CD4-positive, alpha-beta memory T cell (primary cell): Measurements from ENCODE around the gene ATP5PB. TPM values are rescaled to one million over a fixed set of nuclear protein-coding genes. Genes with fewer than 3 reads are reported as not detected.

Experiments used
- CTCF ChIA-PET: fragments of 350-600 bp; sonication (Branson Sonifier 250); formaldehyde crosslinking; loops from one replicate; lab custom pipeline; 2021; ENCODE audit warnings: inconsistent platforms; ENCODE audit not compliant: partially characterized antibody; lab: Charles Lee
- POLR2A ChIA-PET: fragments of 350-600 bp; sonication (Branson Sonifier 250); formaldehyde crosslinking; loops from one replicate; lab custom pipeline; 2021; ENCODE audit not compliant: partially characterized antibody; lab: Charles Lee
- DNase-seq, 5 donors: peaks; one replicate each; pipeline versions ENCODE4 v3.0.0 to v3.0.0-alpha.2; 2020 to 2022; ENCODE audit warnings: mixed read lengths in 1 of 5
- H3K27ac ChIP-seq: one replicate; pipeline ENCODE4 v1.7.0; 2013; ENCODE audit warnings: low read depth, low read length
- H3K27me3 ChIP-seq: 2 replicates; pipeline ENCODE4 v1.7.0; 2013; ENCODE audit warnings: mild to moderate bottlenecking, low read length, moderate library complexity; ENCODE audit not compliant: insufficient read depth
- H3K36me3 ChIP-seq: 2 replicates; pipeline ENCODE4 v1.7.0; 2013; ENCODE audit warnings: mild to moderate bottlenecking, low read length, moderate library complexity; ENCODE audit not compliant: insufficient read depth
- H3K4me1 ChIP-seq: 2 replicates; pipeline ENCODE4 v1.7.0; 2013; ENCODE audit warnings: mild to moderate bottlenecking, low read length, moderate library complexity; ENCODE audit not compliant: insufficient read depth
- H3K4me3 ChIP-seq, 2 donors: one replicate each; pipeline ENCODE4 v1.7.0; 2013; ENCODE audit warnings: low read length in 2 of 2, mild to moderate bottlenecking in 1 of 2
- H3K9me3 ChIP-seq, 2 donors: one replicate each; pipeline ENCODE4 v1.7.0; 2013; ENCODE audit warnings: low read length in 2 of 2, control low read depth in 1 of 2; ENCODE audit not compliant: control insufficient read depth in 1 of 2
- H3K27ac Mint-ChIP-seq, 7 donors: one replicate each; pipeline ENCODE4 v1.8.0; 2020 to 2021; ENCODE audit warnings: mixed read lengths in 7 of 7, mild to moderate bottlenecking in 6 of 7, inconsistent platforms in 3 of 7, moderate library complexity in 3 of 7
- H3K27me3 Mint-ChIP-seq, 2 donors: one replicate each; pipeline ENCODE4 v1.8.0; 2020 to 2021; ENCODE audit warnings: mixed read lengths in 2 of 2
- H3K36me3 Mint-ChIP-seq, 2 donors: one replicate each; pipeline ENCODE4 v1.8.0; 2020 to 2021; ENCODE audit warnings: mixed read lengths in 2 of 2, inconsistent platforms in 1 of 2, mild to moderate bottlenecking in 1 of 2
- H3K4me1 Mint-ChIP-seq, 4 donors: one replicate each; pipeline ENCODE4 v1.8.0; 2020 to 2021; ENCODE audit warnings: mixed read lengths in 4 of 4, mild to moderate bottlenecking in 1 of 4
- H3K4me3 Mint-ChIP-seq, 8 donors: one replicate each; pipeline ENCODE4 v1.8.0; 2020 to 2021; ENCODE audit warnings: mixed read lengths in 8 of 8, mild to moderate bottlenecking in 7 of 8, moderate library complexity in 6 of 8, inconsistent platforms in 3 of 8
- H3K9me3 Mint-ChIP-seq, 8 donors: one replicate each; pipeline ENCODE4 v1.8.0; 2020 to 2021; ENCODE audit warnings: mixed read lengths in 8 of 8, mild to moderate bottlenecking in 5 of 8, inconsistent platforms in 3 of 8, moderate library complexity in 1 of 8
- intact Hi-C: fragments of 100-400 bp; cut with micrococcal nuclease; formaldehyde crosslinking; loops from one replicate; pipeline ENCODE4 v1.15.1; 2023
- polyA plus RNA-seq, 2 donors: library from polyadenylated mRNA; unstranded; fragments of 300-500 nt; fragmentation: Illumina TruSeq; gene quantifications; one replicate each; pipeline ENCODE4 v1.2.3, GENCODE V29; 2021
- total RNA-seq, 2 experiments: library from RNA; stranded (reverse); gene quantifications; one replicate each; pipeline ENCODE4 v1.2.3, GENCODE V29; 2021

The ATP5PB gene
- total and polyA plus RNA-seq, 4 experiments from 2014 or later: 103 to 655 (median 299) TPM

DNA sequence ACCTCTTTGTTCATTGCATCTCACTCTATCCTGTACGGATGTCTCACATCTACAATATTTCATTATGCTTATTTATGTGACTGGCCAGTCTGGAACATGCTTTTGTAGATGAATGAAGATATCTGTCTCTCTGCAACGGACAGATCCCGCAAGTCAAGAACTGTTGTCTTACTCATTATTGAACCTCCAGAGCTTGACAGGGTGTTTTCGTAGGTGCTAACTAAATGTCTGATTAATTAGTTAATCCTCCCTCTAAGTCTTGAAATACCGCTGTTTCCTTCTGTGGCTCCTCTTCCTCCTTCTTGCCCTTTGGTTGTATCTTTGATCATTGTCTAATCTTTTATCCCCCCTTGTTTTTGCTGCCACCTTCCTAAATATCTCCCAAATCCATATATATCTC, 21.3 kb downstream of the ATP5PB start:
- Mint-ChIP-seq H3K9me3 (peaks cover 0 to 2% (median 0%) of the 10 kb centered on the region in 8 donors), H3K27me3 (no peaks in the 10 kb centered on the region), H3K36me3 (peaks cover 6 to 7% of the 10 kb centered on the region in 2 donors), H3K27ac (no peak overlapping the region), H3K4me1 (peaks cover 14 to 25% (median 21%) of the 10 kb centered on the region in 4 donors), H3K4me3 (no peak overlapping the region)
- CTCF ChIA-PET: interaction anchor here (2.9 to 10.6 kb wide), 2 partner anchors 10 to 38 kb away, joined by 15 to 116 read pairs; no protein-coding TSS in a partner anchor
- DNase-seq: peak in 1 of 5 donors; percentile 48
- no peaks in the 10 kb centered on the region for H3K36me3 ChIP-seq
- peaks cover 76% of the 10 kb centered on the region for H3K4me1 ChIP-seq
- H3K27me3 ChIP-seq: no peaks in the 10 kb centered on the region
- no peaks in the 10 kb centered on the region for H3K9me3 ChIP-seq
- POLR2A ChIA-PET: interaction anchor here (0.6 to 9.9 kb wide), 14 partner anchors 9 to 1132 kb away, joined by 3 to 170 read pairs (median 6); partner anchors contain the start of genes ADORA3, ATP5PB, TMIGD3 and WDR77
- peak overlapping the region; percentile 68 for H3K27ac ChIP-seq
- intact Hi-C loops: loop anchor here (1.0 to 2.0 kb wide), 3 partner anchors 36 to 284 kb away; partner anchors contain the start of gene DDX20
- H3K4me3 ChIP-seq: peak overlapping the region; percentile 9 to 39

DNA sequence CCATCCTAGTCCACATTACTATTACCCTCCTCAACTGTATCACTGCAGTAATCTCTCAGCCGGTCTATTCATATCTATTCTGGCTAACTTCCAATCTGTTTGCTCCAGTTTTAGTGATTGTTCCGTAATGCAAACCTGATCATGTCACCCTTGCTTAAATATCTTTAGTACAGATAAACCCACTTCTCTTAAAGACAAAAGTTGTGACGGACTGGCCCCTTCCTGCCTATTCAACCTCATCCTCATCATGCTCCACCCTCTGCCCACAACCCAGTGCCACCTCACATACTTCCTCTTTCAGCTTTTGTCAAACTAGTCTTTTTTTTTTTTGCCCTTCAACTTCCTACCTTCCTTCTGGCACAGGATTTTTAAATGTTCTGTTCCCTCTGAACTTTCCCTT, 21.7 kb downstream of the ATP5PB start:
- peak overlapping the region; percentile 68 for H3K27ac ChIP-seq
- intact Hi-C loops: loop anchor here (1.0 to 2.0 kb wide), 3 partner anchors 22 to 284 kb away; partner anchors contain the start of genes ATP5PB, DDX20 and WDR77
- Mint-ChIP-seq H3K4me3 (no peak overlapping the region), H3K36me3 (peaks cover 7 to 8% of the 10 kb centered on the region in 2 donors), H3K27ac (no peak overlapping the region), H3K27me3 (no peaks in the 10 kb centered on the region), H3K4me1 (peaks cover 18 to 29% (median 25%) of the 10 kb centered on the region in 4 donors), H3K9me3 (peaks cover 0 to 2% (median 0%) of the 10 kb centered on the region in 8 donors)
- no peaks in the 10 kb centered on the region for H3K27me3 ChIP-seq
- H3K36me3 ChIP-seq: no peaks in the 10 kb centered on the region
- peak; percentile 84 to 95 (median 91) for DNase-seq
- no peaks in the 10 kb centered on the region for H3K9me3 ChIP-seq
- H3K4me3 ChIP-seq: peak overlapping the region; percentile 9 to 39
- peaks cover 80% of the 10 kb centered on the region for H3K4me1 ChIP-seq
- ChIA-PET CTCF (interaction anchor here (0.8 to 10.6 kb wide), 4 partner anchors 10 to 199 kb away, joined by 3 to 116 read pairs (median 16); partner anchors contain the start of genes ATP5PB and WDR77), POLR2A (interaction anchor here (0.5 to 9.9 kb wide), 20 partner anchors 9 to 1133 kb away, joined by 3 to 170 read pairs (median 6); partner anchors contain the start of genes ADORA3, ATP5PB, TMIGD3 and WDR77)

DNA sequence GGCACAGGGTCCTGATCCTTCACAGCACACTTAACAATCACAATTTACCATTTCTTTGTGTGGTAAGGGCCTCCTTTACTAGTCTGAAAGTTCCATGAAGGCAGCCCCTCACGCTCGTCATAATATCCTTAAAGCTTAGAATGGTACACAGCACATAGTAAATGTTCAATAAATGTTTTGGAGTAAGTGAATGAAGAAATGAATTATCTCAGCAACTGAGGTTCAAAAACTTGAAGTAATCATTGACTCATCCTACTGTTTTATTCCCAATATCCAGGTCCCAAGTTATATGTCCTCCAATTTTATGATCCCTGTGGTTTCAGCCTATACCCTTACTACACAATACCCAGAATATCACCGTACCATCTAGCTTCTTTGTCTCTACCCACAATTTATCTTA, 22.3 kb downstream of the ATP5PB start:
- Mint-ChIP-seq H3K9me3 (peaks cover 0 to 2% (median 0%) of the 10 kb centered on the region in 8 donors), H3K4me3 (no peak overlapping the region), H3K4me1 (peaks cover 21 to 33% (median 29%) of the 10 kb centered on the region in 4 donors), H3K27me3 (no peaks in the 10 kb centered on the region), H3K36me3 (peaks cover 7 to 8% of the 10 kb centered on the region in 2 donors), H3K27ac (no peak overlapping the region)
- Histone ChIP-seq H3K9me3 (no peaks in the 10 kb centered on the region), H3K36me3 (no peaks in the 10 kb centered on the region), H3K4me3 (peak overlapping the region in 1 of 2 donors; percentile 16), H3K27me3 (no peaks in the 10 kb centered on the region), H3K27ac (peak overlapping the region; percentile 68), H3K4me1 (peaks cover 85% of the 10 kb centered on the region)
- CTCF ChIA-PET: interaction anchor here (0.8 to 10.6 kb wide), 4 partner anchors 10 to 198 kb away, joined by 3 to 116 read pairs (median 16); partner anchors contain the start of genes ATP5PB and WDR77
- DNase-seq: no peak
- POLR2A ChIA-PET: interaction anchor here (0.5 to 9.9 kb wide), 18 partner anchors 10 to 1133 kb away, joined by 3 to 170 read pairs (median 6); partner anchors contain the start of genes ADORA3, ATP5PB, TMIGD3 and WDR77
- intact Hi-C loops: loop anchor here (1.0 to 2.0 kb wide), 3 partner anchors 22 to 283 kb away; partner anchors contain the start of genes ATP5PB, DDX20 and WDR77

DNA sequence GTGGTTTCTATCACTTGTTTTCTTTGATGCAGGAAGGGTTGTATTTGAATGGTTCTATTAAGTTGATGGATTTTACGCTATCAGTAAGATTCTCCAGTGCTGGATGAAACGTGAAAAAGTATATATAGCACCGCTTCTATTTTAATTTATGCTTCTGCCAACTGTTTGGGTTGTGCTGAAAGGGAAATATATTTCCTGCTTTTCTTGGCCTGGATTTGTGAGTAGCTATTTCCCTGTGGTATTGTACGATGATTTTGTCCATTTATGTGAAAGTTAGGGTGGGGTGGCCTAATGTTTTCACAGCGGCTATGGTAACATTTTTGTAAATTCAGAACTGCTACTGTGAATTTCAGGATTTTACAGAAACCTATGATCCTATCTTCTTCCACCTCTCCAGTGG, 24.8 kb downstream of the ATP5PB start:
- H3K4me3 ChIP-seq: peak overlapping the region; percentile 50 to 53
- peaks cover 40 to 56% (median 49%) of the 10 kb centered on the region in 4 donors for H3K4me1 Mint-ChIP-seq
- CTCF ChIA-PET: interaction anchor here (0.9 to 10.6 kb wide), 4 partner anchors 9 to 34 kb away, joined by 3 to 116 read pairs (median 10); partner anchors contain the start of genes ATP5PB and WDR77

DNA sequence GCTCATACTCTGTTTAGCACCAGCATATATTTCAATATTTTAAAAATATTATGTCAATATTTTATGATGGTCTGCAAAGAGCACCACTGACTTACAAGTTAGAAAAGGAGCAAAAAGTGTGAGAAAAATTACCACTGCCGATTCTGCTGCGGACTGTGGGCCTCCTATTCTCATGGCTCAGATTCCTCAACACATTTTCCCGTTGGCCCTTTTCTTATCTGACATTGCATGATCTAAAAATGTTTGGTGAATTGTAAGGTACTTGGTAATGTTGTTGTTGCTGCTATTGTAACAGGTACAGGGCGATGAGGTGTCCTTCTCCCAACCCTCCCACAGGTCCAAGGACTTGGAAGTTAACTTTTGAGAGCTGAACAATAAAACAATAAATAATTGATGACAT, 25.3 kb downstream of the ATP5PB start:
- peak overlapping the region; percentile 85 to 97 (median 95) for H3K27ac Mint-ChIP-seq
- DNase-seq: no peak
- CTCF ChIA-PET: interaction anchor here (0.9 to 10.6 kb wide), 4 partner anchors 9 to 34 kb away, joined by 3 to 116 read pairs (median 10); partner anchors contain the start of genes ATP5PB and WDR77
- H3K27ac ChIP-seq: peak overlapping the region; percentile 55
- POLR2A ChIA-PET: interaction anchor here (1.0 to 9.9 kb wide), 5 partner anchors 24 to 280 kb away, joined by 4 to 170 read pairs (median 18); partner anchors contain the start of genes ADORA3, ATP5PB, TMIGD3 and WDR77
- H3K4me3 ChIP-seq: peak overlapping the region; percentile 50 to 53
- H3K27me3 ChIP-seq: no peaks in the 10 kb centered on the region
- peaks cover 98% of the 10 kb centered on the region for H3K4me1 ChIP-seq
- H3K4me1 Mint-ChIP-seq: peaks cover 40 to 56% (median 49%) of the 10 kb centered on the region in 4 donors
- no peaks in the 10 kb centered on the region for H3K36me3 ChIP-seq
- H3K36me3 Mint-ChIP-seq: peaks cover 18 to 20% of the 10 kb centered on the region in 2 donors
- H3K27me3 Mint-ChIP-seq: no peaks in the 10 kb centered on the region
- intact Hi-C loops: no loop called here
- peak overlapping the region; percentile 74 to 96 (median 90) for H3K4me3 Mint-ChIP-seq
- peaks cover 0 to 4% (median 0%) of the 10 kb centered on the region in 8 donors for H3K9me3 Mint-ChIP-seq
- H3K9me3 ChIP-seq: no peaks in the 10 kb centered on the region

More for the DNA sequence above, 24.8 kb downstream of the ATP5PB start:
- Histone ChIP-seq H3K9me3 (no peaks in the 10 kb centered on the region), H3K4me1 (peaks cover 98% of the 10 kb centered on the region), H3K36me3 (no peaks in the 10 kb centered on the region), H3K27me3 (no peaks in the 10 kb centered on the region), H3K27ac (peak overlapping the region; percentile 55)
- intact Hi-C loops: no loop called here
- Mint-ChIP-seq H3K27me3 (no peaks in the 10 kb centered on the region), H3K9me3 (peaks cover 0 to 4% (median 0%) of the 10 kb centered on the region in 8 donors), H3K27ac (peak overlapping the region in 6 of 7 donors; percentile 81 to 97 (median 90)), H3K4me3 (peak overlapping the region; percentile 74 to 96 (median 90)), H3K36me3 (peaks cover 18 to 20% of the 10 kb centered on the region in 2 donors)
- POLR2A ChIA-PET: interaction anchor here (0.7 to 9.9 kb wide), 3 partner anchors 24 to 271 kb away, joined by 3 to 170 read pairs (median 164); partner anchors contain the start of genes ADORA3, ATP5PB, TMIGD3 and WDR77
- DNase-seq: no peak

DNA sequence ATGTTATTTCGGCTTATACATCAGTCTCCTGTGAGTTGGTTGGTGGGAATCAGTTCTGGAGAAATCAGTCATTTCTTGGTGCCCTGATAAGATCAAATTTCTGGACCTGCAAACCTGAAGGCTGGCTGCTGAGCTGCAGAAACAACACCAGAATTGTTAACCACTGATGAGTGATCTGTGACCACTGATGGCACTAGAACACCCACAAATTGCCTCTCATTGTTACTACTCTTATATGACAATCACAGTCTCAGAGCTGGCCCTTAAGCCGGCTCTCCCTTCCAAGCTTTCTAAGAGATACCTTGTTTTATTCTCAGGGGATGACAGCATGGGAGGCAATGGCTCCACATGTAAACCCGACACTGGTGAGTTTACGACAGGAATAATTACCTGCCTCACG, 26.4 kb downstream of the ATP5PB start:
- H3K36me3 Mint-ChIP-seq: peaks cover 18 to 20% of the 10 kb centered on the region in 2 donors
- H3K4me1 Mint-ChIP-seq: peaks cover 42 to 64% (median 52%) of the 10 kb centered on the region in 4 donors
- Histone ChIP-seq H3K4me3 (peak overlapping the region; percentile 1 to 48), H3K27me3 (no peaks in the 10 kb centered on the region), H3K27ac (peak overlapping the region; percentile 55), H3K36me3 (no peaks in the 10 kb centered on the region), H3K4me1 (peaks cover 86% of the 10 kb centered on the region), H3K9me3 (no peaks in the 10 kb centered on the region)
- no peaks in the 10 kb centered on the region for H3K27me3 Mint-ChIP-seq
- ChIA-PET CTCF (interaction anchor here (1.2 to 10.6 kb wide), 5 partner anchors 11 to 32 kb away, joined by 4 to 116 read pairs (median 10); partner anchors contain the start of genes ADORA3, ATP5PB, TMIGD3 and WDR77), POLR2A (interaction anchor here (0.6 to 9.9 kb wide), 11 partner anchors 10 to 279 kb away, joined by 3 to 170 read pairs (median 12); partner anchors contain the start of genes ADORA3, ATP5PB, RAP1A and TMIGD3)
- peak in 2 of 5 donors; percentile 13 to 52 for DNase-seq
- peaks cover 0 to 4% (median 0%) of the 10 kb centered on the region in 8 donors for H3K9me3 Mint-ChIP-seq
- peak overlapping the region; percentile 85 to 96 (median 92) for H3K27ac Mint-ChIP-seq
- peak overlapping the region; percentile 74 to 96 (median 90) for H3K4me3 Mint-ChIP-seq
- intact Hi-C loops: no loop called here
